ENCODE data around the gene TJP1. TPM values are rescaled to one million over a fixed set of nuclear protein-coding genes. Genes with fewer than 3 reads are reported as not detected.

TJP1 gene
- total and polyA plus RNA-seq, 2 of the 8 experiments (the other 6 are each of a cell fraction or from before 2014, with no cell fraction given): 46.3 to 138 TPM

DNA sequence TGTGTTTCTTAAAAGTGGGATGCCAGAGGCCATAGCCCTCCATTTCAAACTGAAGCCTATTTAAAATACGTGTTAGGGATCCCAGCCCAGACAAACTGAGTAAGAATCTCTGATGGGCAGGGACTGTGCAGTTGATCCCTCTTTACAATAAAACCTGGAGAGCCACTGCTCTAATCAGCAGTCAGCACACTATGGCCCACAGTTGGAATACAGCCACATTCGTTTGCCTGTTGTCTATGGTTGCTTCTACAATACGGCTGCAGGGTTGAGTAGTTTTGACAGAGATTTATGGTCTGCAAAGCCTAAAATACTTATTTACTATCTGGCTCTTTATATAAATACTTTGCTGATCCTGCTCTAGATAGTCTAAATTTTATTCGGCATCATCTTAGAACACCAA, 32.4 kb downstream of the TJP1 start:
- no peaks in the 10 kb centered on the region for H4K20me1 ChIP-seq (replicated peaks in 1 of 2; ENCODE audit: control insufficient read depth in 1 of 2, insufficient read depth in 2 of 2, low read length in 2 of 2)
- no peak overlapping the region for H4K91ac ChIP-seq (replicated peaks; ENCODE audit: insufficient read length, low read length)
- no peak for FAIRE-seq
- peaks cover 0 to 10% (median 4%) of the 10 kb centered on the region in 4 experiments; a peak in 2 of 8 replicates for H3K36me3 ChIP-seq (ENCODE audit: control insufficient read depth in 2 of 4, insufficient read depth in 4 of 4, low read length in 3 of 4)
- no peak overlapping the region for H4K8ac ChIP-seq (ENCODE audit: extremely low read depth, insufficient read depth, low read length)
- no peak overlapping the region for H2BK5ac ChIP-seq (ENCODE audit: low read depth, low read length)
- peaks cover 0 to 81% of the 10 kb centered on the region in 2 experiments; a peak in 2 of 4 replicates for H3K79me2 ChIP-seq (ENCODE audit: control insufficient read depth in 1 of 2, insufficient read depth in 2 of 2, low read length in 2 of 2)
- peaks cover 0 to 5% (median 0%) of the 10 kb centered on the region in 4 experiments; a peak in 1 of 7 replicates for H3K4me1 ChIP-seq (replicated peaks in 1 of 4; ENCODE audit: control insufficient read depth in 3 of 4, insufficient read depth in 4 of 4, low read length in 3 of 4)
- WGBS, 2 experiments (ENCODE audit: extremely low coverage in 1 of 2, insufficient coverage in 1 of 2, insufficient read length in 1 of 2, insufficient replicate concordance in 2 of 2, low coverage in 1 of 2, low lambda C conversion rate in 2 of 2, missing lambda C conversion rate in 1 of 2): 84% methylated on average over 4 of the region's 4 CpGs; no CpG with 5 or more reads in 1 of the 2 experiments
- H3K4ac ChIP-seq (replicated peaks; ENCODE audit: insufficient read length, low read depth, low read length): no peak overlapping the region
- no peak overlapping the region for H3K14ac ChIP-seq (ENCODE audit: insufficient read length)
- no peaks in the 10 kb centered on the region for H3K9me3 ChIP-seq (ENCODE audit: insufficient read depth in 2 of 2, low read depth in 1 of 2, low read length in 1 of 2)
- H3K79me1 ChIP-seq (ENCODE audit: low read depth, low read length): no peaks in the 10 kb centered on the region
- no peaks in the 10 kb centered on the region for H3K27me3 ChIP-seq (replicated peaks in 1 of 4; ENCODE audit: control insufficient read depth in 3 of 4, extremely low read depth in 1 of 4, insufficient read depth in 3 of 4, low read length in 3 of 4)
- no peak overlapping the region for H3K27ac ChIP-seq (ENCODE audit: low read depth, low read length)
- H2BK15ac ChIP-seq (ENCODE audit: low read length): no peak overlapping the region
- H3K56ac ChIP-seq (replicated peaks; ENCODE audit: insufficient read length, low read depth, low read length): no peak overlapping the region
- DNase-seq (ENCODE audit: low read depth in 1 of 2, low spot score in 2 of 2): no peak
- ChIA-PET POLR2A (ENCODE audit: partially characterized antibody) (no interaction called here), CTCF (ENCODE audit: partially characterized antibody) (interaction anchor here (0.6 to 0.7 kb wide), 2 partner anchors 46 to 100 kb away, joined by 3 to 4 read pairs; no protein-coding TSS in a partner anchor)
- no peak overlapping the region for H3K23ac ChIP-seq (ENCODE audit: insufficient read length)
- H2AFZ ChIP-seq (ENCODE audit: low read length): no peak overlapping the region
- no peak overlapping the region for H2BK20ac ChIP-seq (ENCODE audit: low read length)
- no peak overlapping the region for H4K5ac ChIP-seq (ENCODE audit: insufficient read length, low read depth, low read length)
- no peak overlapping the region for H2AK5ac ChIP-seq (ENCODE audit: low read depth, low read length)
- H2BK12ac ChIP-seq (ENCODE audit: low read depth, low read length): no peak overlapping the region
- H3K9ac ChIP-seq (replicated peaks in 1 of 4; ENCODE audit: extremely low read depth in 1 of 4, low read depth in 3 of 4, low read length in 3 of 4): no peak overlapping the region
- H3K23me2 ChIP-seq (ENCODE audit: low read depth, low read length): no peaks in the 10 kb centered on the region
- no peak overlapping the region for H3K4me3 ChIP-seq (ENCODE audit: extremely low read depth in 1 of 4, insufficient read depth in 2 of 4, low read depth in 3 of 4, low read length in 4 of 4)
- H2BK120ac ChIP-seq (replicated peaks; ENCODE audit: low read depth, low read length): no peak overlapping the region
- H3K18ac ChIP-seq (ENCODE audit: extremely low read depth, low read length): no peak overlapping the region
- no peak for TF ChIP-seq CEBPB (IDR thresholded peaks at IDR 0.05; ENCODE audit: low read depth, low read length)
- no peak for TF ChIP-seq RAD21 (IDR thresholded peaks at IDR 0.05 in 1 of 2, conservative IDR thresholded peaks at IDR 0.05 in 1 of 2; ENCODE audit: low read depth in 2 of 2, low read length in 2 of 2)
- no peak for TF ChIP-seq SP4 (IDR thresholded peaks at IDR 0.05; ENCODE audit: low read length)
- no peak for TF ChIP-seq JUN (IDR thresholded peaks at IDR 0.05; ENCODE audit: low read depth, low read length)
- TF ChIP-seq JUND (IDR thresholded peaks at IDR 0.05; ENCODE audit: low read length): no peak
- H3K4me2 ChIP-seq (ENCODE audit: insufficient read depth in 1 of 2, low read depth in 2 of 2, low read length in 2 of 2): no peak overlapping the region
